ENCODE data around the gene PALLD. TPM values are rescaled to one million over a fixed set of nuclear protein-coding genes. Genes with fewer than 3 reads are reported as not detected.
A peak's percentile ranks its signal among the peaks of the same experiment; 100 is the strongest.

PALLD gene
- total and polyA plus RNA-seq, 2 experiments from 2014 or later: 17.9 to 30.5 TPM

- TF ChIP-seq EZH2phosphoT487 (IDR thresholded peaks at IDR 0.05; ENCODE audit: insufficient read depth, low read depth) (no peak), EZH2 (IDR thresholded peaks at IDR 0.05; ENCODE audit: insufficient read depth, poor library complexity, severe bottlenecking) (no peak)
- H3K9me3 ChIP-seq (ENCODE audit: low read depth): no peaks in the 10 kb centered on the region
- no peaks in the 10 kb centered on the region for H3K9me2 ChIP-seq (ENCODE audit: insufficient read depth)
- no peaks in the 10 kb centered on the region for H3K79me2 ChIP-seq (ENCODE audit: insufficient read depth)
- peak; percentile 36 for DNase-seq
- no peak overlapping the region for H3K4me3 ChIP-seq
- H3K9ac ChIP-seq: no peak overlapping the region
- H3K36me3 ChIP-seq (ENCODE audit: low read depth): no peaks in the 10 kb centered on the region
- peaks cover 69% of the 10 kb centered on the region for H3F3A ChIP-seq (ENCODE audit: insufficient read depth)
- H3K27ac ChIP-seq: no peak overlapping the region
- WGBS, 2 experiments (ENCODE audit: low coverage in 1 of 2, low lambda C conversion rate in 2 of 2, missing lambda C conversion rate in 2 of 2): 76 to 93% methylated on average over 2 of the region's 2 CpGs
- H2AFZ ChIP-seq: no peak overlapping the region
- no peaks in the 10 kb centered on the region for H4K20me1 ChIP-seq (ENCODE audit: insufficient read depth)
- peaks cover 68% of the 10 kb centered on the region for H3K4me1 ChIP-seq (ENCODE audit: insufficient read depth)
- no peaks in the 10 kb centered on the region for H3K27me3 ChIP-seq (replicated peaks; ENCODE audit: insufficient read depth)
- in situ Hi-C loops (cut with MboI): no loop called here
- H3K4me2 ChIP-seq (ENCODE audit: unreplicated experiment): no peak overlapping the region
Measured at GRCh38 chr4:168867128-168867527, 370.3 kb downstream of the PALLD start.

GRCh38 chr4:168868044-168868781, 371.4 kb downstream of the PALLD start:
- H3K27me3 ChIP-seq (replicated peaks; ENCODE audit: insufficient read depth): no peaks in the 10 kb centered on the region
- peak overlapping the region; percentile 46 for H3K9ac ChIP-seq
- no peaks in the 10 kb centered on the region for H3K9me3 ChIP-seq (ENCODE audit: low read depth)
- H3K36me3 ChIP-seq (ENCODE audit: low read depth): no peaks in the 10 kb centered on the region
- peak overlapping the region; percentile 25 for H3K4me2 ChIP-seq (ENCODE audit: unreplicated experiment)
- in situ Hi-C loops (cut with MboI): no loop called here
- H3K4me3 ChIP-seq: no peak overlapping the region
- WGBS, 2 experiments (ENCODE audit: low coverage in 1 of 2, low lambda C conversion rate in 2 of 2, missing lambda C conversion rate in 2 of 2): 22 to 26% methylated on average over 5 of the region's 5 CpGs
- peak; percentile 86 for DNase-seq
- peaks cover 70% of the 10 kb centered on the region for H3F3A ChIP-seq (ENCODE audit: insufficient read depth)
- no peaks in the 10 kb centered on the region for H3K79me2 ChIP-seq (ENCODE audit: insufficient read depth)
- no peaks in the 10 kb centered on the region for H3K9me2 ChIP-seq (ENCODE audit: insufficient read depth)
- H4K20me1 ChIP-seq (ENCODE audit: insufficient read depth): no peaks in the 10 kb centered on the region
- TF ChIP-seq EZH2 (IDR thresholded peaks at IDR 0.05; ENCODE audit: insufficient read depth, poor library complexity, severe bottlenecking) (no peak), EZH2phosphoT487 (IDR thresholded peaks at IDR 0.05; ENCODE audit: insufficient read depth, low read depth) (no peak)
- H3K4me1 ChIP-seq (ENCODE audit: insufficient read depth): peaks cover 69% of the 10 kb centered on the region
- H3K27ac ChIP-seq: peak overlapping the region; percentile 75
- H2AFZ ChIP-seq: peak overlapping the region; percentile 50; the same call in 1 of the 2 replicates

GRCh38 chr4:168868802-168869201, 371.9 kb downstream of the PALLD start:
- no peaks in the 10 kb centered on the region for H4K20me1 ChIP-seq (ENCODE audit: insufficient read depth)
- peak overlapping the region; percentile 75 for H3K27ac ChIP-seq
- no peaks in the 10 kb centered on the region for H3K36me3 ChIP-seq (ENCODE audit: low read depth)
- TF ChIP-seq EZH2 (IDR thresholded peaks at IDR 0.05; ENCODE audit: insufficient read depth, poor library complexity, severe bottlenecking) (no peak), EZH2phosphoT487 (IDR thresholded peaks at IDR 0.05; ENCODE audit: insufficient read depth, low read depth) (no peak)
- H3K4me2 ChIP-seq (ENCODE audit: unreplicated experiment): peak overlapping the region; percentile 25
- no peaks in the 10 kb centered on the region for H3K79me2 ChIP-seq (ENCODE audit: insufficient read depth)
- H3F3A ChIP-seq (ENCODE audit: insufficient read depth): peaks cover 68% of the 10 kb centered on the region
- H3K9me2 ChIP-seq (ENCODE audit: insufficient read depth): no peaks in the 10 kb centered on the region
- peak overlapping the region; percentile 50; the same call in 1 of the 2 replicates for H2AFZ ChIP-seq
- DNase-seq: no peak
- H3K9ac ChIP-seq: peak overlapping the region; percentile 46
- no peak overlapping the region for H3K4me3 ChIP-seq
- H3K9me3 ChIP-seq (ENCODE audit: low read depth): no peaks in the 10 kb centered on the region
- no peaks in the 10 kb centered on the region for H3K27me3 ChIP-seq (replicated peaks; ENCODE audit: insufficient read depth)
- H3K4me1 ChIP-seq (ENCODE audit: insufficient read depth): peaks cover 69% of the 10 kb centered on the region
- in situ Hi-C loops (cut with MboI): no loop called here
- 53 to 57% methylated on average over 5 of the region's 5 CpGs for WGBS, 2 experiments (ENCODE audit: low coverage in 1 of 2, low lambda C conversion rate in 2 of 2, missing lambda C conversion rate in 2 of 2)

GRCh38 chr4:168870004-168870403, 373.2 kb downstream of the PALLD start:
- no peaks in the 10 kb centered on the region for H4K20me1 ChIP-seq (ENCODE audit: insufficient read depth)
- no peak overlapping the region for H3K27ac ChIP-seq
- WGBS, 2 experiments (ENCODE audit: low coverage in 1 of 2, low lambda C conversion rate in 2 of 2, missing lambda C conversion rate in 2 of 2): 97 to 98% methylated on average over 1 of the region's 1 CpG
- H3K27me3 ChIP-seq (replicated peaks; ENCODE audit: insufficient read depth): no peaks in the 10 kb centered on the region
- H3K9ac ChIP-seq: no peak overlapping the region
- no peak for DNase-seq
- peaks cover 56% of the 10 kb centered on the region for H3F3A ChIP-seq (ENCODE audit: insufficient read depth)
- in situ Hi-C loops (cut with MboI): no loop called here
- no peak overlapping the region for H3K4me3 ChIP-seq
- TF ChIP-seq EZH2phosphoT487 (IDR thresholded peaks at IDR 0.05; ENCODE audit: insufficient read depth, low read depth) (no peak), EZH2 (IDR thresholded peaks at IDR 0.05; ENCODE audit: insufficient read depth, poor library complexity, severe bottlenecking) (no peak)
- peaks cover 57% of the 10 kb centered on the region for H3K4me1 ChIP-seq (ENCODE audit: insufficient read depth)
- H2AFZ ChIP-seq: no peak overlapping the region
- H3K4me2 ChIP-seq (ENCODE audit: unreplicated experiment): no peak overlapping the region
- H3K9me3 ChIP-seq (ENCODE audit: low read depth): no peaks in the 10 kb centered on the region
- H3K9me2 ChIP-seq (ENCODE audit: insufficient read depth): no peaks in the 10 kb centered on the region
- H3K36me3 ChIP-seq (ENCODE audit: low read depth): no peaks in the 10 kb centered on the region
- H3K79me2 ChIP-seq (ENCODE audit: insufficient read depth): no peaks in the 10 kb centered on the region

Data from GM23248 (cell line).